DOHH2 (cell line): ENCODE measurements around the gene YEATS4.

Source experiments
- EZH2phosphoT487 ChIP-seq: fragments of 200-600 bp; sonication (generic); IDR thresholded peaks from 2 replicates; pipeline ENCODE4 v1.6.1; 2017; ENCODE audit warnings: borderline replicate concordance, mild to moderate bottlenecking, antibody characterized with exemption, low read length, moderate library complexity, mixed read lengths
- TF ChIP-seq, protein P1 (sequence below): fragments of 200-600 bp; sonication (generic); IDR thresholded peaks from one replicate; pipeline ENCODE4 v1.5.1; 2014; ENCODE audit warnings: antibody characterized with exemption, mild to moderate bottlenecking, low read depth, low read length; ENCODE audit not compliant: poor library complexity, severe bottlenecking

DNA sequence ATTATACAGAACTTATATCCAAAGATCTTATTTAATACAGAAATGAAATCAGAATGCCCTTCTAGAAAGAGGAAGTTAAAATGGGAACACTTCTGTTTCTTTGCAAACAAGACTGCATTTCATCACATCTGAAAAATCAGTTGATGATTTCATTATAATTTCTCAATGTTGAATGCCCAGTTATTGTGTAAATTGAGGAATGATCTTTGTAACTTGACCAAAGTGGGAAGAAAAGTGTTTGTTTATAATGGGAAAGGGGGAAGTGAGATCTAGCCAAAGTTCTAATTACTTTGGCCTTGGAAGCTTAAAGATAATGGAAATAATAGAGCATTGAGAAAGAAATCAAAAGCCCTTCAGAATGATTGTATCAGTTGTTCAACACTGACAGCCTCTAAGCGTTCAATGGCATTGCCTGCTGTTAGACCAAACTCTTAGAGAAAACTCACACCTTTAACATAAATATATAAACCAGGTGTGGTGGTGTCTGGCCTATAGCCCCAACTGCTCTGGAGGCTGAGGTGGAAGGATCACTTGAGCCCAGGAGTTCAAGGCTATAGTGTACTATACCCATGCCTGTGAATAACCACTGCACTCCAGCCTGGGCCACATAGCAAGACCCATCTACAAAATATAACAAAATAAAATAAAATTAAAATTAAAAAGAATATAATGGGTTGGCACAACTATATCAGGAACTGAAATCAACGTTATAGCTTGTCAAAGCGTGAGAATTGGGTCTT, 21.3 kb upstream of the YEATS4 start:
- TF ChIP-seq, protein P1, sequence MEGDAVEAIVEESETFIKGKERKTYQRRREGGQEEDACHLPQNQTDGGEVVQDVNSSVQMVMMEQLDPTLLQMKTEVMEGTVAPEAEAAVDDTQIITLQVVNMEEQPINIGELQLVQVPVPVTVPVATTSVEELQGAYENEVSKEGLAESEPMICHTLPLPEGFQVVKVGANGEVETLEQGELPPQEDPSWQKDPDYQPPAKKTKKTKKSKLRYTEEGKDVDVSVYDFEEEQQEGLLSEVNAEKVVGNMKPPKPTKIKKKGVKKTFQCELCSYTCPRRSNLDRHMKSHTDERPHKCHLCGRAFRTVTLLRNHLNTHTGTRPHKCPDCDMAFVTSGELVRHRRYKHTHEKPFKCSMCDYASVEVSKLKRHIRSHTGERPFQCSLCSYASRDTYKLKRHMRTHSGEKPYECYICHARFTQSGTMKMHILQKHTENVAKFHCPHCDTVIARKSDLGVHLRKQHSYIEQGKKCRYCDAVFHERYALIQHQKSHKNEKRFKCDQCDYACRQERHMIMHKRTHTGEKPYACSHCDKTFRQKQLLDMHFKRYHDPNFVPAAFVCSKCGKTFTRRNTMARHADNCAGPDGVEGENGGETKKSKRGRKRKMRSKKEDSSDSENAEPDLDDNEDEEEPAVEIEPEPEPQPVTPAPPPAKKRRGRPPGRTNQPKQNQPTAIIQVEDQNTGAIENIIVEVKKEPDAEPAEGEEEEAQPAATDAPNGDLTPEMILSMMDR = no peak
- TF ChIP-seq EZH2phosphoT487 = no peak
